ENCODE results near the gene ELMO2.
A peak's percentile ranks its signal among the peaks of the same experiment; 100 is the strongest.

The ELMO2 gene, protein sequence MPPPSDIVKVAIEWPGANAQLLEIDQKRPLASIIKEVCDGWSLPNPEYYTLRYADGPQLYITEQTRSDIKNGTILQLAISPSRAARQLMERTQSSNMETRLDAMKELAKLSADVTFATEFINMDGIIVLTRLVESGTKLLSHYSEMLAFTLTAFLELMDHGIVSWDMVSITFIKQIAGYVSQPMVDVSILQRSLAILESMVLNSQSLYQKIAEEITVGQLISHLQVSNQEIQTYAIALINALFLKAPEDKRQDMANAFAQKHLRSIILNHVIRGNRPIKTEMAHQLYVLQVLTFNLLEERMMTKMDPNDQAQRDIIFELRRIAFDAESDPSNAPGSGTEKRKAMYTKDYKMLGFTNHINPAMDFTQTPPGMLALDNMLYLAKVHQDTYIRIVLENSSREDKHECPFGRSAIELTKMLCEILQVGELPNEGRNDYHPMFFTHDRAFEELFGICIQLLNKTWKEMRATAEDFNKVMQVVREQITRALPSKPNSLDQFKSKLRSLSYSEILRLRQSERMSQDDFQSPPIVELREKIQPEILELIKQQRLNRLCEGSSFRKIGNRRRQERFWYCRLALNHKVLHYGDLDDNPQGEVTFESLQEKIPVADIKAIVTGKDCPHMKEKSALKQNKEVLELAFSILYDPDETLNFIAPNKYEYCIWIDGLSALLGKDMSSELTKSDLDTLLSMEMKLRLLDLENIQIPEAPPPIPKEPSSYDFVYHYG
- total RNA-seq: 59.0 to 68.1 reads per million in 2 experiments

GRCh38 chr20:46406200-46406985, at the start of gene ELMO2:
Gene ELMO2 (minus strand): TSS chr20:46406615. CDS start chr20:46394482, 12,133 bp downstream.
- DNase-seq (ENCODE audit: low read depth): peak; percentile 95

- DNase-seq (ENCODE audit: low read depth): no peak
Measured at GRCh38 chr20:46455729-46456128, 49.3 kb upstream of the ELMO2 start.

DNA sequence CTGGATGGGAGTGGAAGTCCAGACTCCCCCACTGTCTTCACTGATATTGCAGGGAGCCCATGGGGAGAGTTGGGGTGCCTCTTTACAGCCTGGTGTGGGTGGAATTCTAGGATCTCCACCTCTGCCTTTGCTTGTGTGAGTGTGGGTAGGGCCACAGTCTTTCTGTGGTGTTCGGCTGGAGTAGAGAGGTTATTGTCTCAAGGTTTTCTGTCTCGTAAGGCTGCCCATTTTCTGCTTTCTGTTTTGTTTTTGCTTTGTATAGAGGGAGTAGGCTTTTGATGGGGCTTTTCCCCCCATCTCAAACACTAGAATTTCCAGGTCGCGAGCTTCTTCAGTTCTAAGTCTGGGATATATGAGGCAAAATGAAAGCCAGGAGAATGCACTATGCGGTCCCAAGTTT, 40.4 kb upstream of the ELMO2 start:
- DNase-seq (ENCODE audit: low read depth): no peak

- no peak for DNase-seq (ENCODE audit: low read depth)
Measured at GRCh38 chr20:46439837-46440236, 33.4 kb upstream of the ELMO2 start.

GRCh38 chr20:46438156-46438750, 31.8 kb upstream of the ELMO2 start:
- peak; percentile 3 for DNase-seq (ENCODE audit: low read depth)

GRCh38 chr20:46435146-46435545, 28.7 kb upstream of the ELMO2 start:
- no peak for DNase-seq (ENCODE audit: low read depth)

DNA sequence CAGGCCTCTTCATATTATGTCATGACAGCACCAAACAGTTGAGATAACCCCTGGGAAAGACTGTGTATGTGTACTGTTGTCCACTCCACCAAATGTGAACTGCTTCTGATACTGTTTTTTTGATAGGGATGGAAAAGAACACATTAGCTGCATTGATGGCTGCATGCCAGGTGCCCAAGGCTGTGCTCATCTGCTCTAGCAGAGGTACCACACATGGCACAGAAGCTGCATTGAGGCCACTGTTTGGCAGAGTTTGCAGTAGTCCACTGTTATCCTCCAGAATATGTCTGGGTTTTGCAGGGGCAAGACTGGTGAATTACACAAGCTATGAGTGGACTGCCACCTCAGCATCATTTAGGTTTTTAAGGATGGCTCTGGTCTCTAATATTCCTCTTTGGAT, 28.2 kb upstream of the ELMO2 start:
- DNase-seq (ENCODE audit: low read depth): no peak

GRCh38 chr20:46433051-46433450, 26.6 kb upstream of the ELMO2 start:
- DNase-seq (ENCODE audit: low read depth): no peak

- no peak for DNase-seq (ENCODE audit: low read depth)
Measured at GRCh38 chr20:46430921-46431712, 24.7 kb upstream of the ELMO2 start.

DNA sequence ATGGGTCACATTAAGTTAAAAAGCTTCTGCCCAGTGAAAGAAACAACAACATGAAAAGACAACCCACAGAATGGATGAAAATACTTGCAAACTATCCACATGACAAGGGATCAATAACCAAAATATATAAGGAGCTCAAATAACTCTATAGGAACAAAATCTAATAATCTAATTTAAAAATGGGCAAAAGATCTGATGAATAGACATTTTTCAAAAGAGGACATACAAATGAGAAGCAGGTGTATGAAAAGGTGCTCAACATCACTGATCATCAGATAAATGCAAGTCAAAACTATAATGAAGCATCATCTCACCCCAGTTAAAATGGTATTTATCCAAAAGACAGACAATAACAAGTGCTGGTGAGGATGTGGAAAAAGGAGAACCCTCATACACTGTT, 21.0 kb upstream of the ELMO2 start:
- DNase-seq (ENCODE audit: low read depth): no peak

GRCh38 chr20:46423882-46424482, 17.6 kb upstream of the ELMO2 start:
- no peak for DNase-seq (ENCODE audit: low read depth)

DNA sequence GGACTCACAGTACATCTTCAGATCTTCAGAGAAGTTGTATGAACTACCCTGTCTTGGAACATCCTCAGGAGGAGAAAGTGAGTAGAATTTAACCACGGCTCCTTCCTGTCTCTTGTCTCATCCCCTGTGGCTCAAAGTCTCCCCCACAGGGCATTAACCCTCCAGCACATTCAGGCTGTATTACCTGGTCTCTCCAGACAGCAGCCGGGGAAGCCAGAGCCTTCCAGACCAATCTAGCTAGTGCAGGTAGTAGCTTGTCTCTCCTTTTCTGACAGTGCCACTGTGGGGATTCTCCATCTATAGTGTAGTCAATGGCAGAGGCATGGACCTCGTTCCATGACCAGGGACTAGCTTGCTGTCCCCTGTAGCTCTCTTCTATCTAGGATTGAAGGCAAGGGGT, 16.9 kb upstream of the ELMO2 start:
- no peak for DNase-seq (ENCODE audit: low read depth)

- DNase-seq (ENCODE audit: low read depth): no peak
Measured at GRCh38 chr20:46420878-46421277, 14.5 kb upstream of the ELMO2 start.

GRCh38 chr20:46419882-46420281, 13.5 kb upstream of the ELMO2 start:
- no peak for DNase-seq (ENCODE audit: low read depth)

- no peak for DNase-seq (ENCODE audit: low read depth)
Measured at GRCh38 chr20:46416839-46417238, 10.4 kb upstream of the ELMO2 start.

- DNase-seq (ENCODE audit: low read depth): no peak
Measured at GRCh38 chr20:46416421-46416820, 10.0 kb upstream of the ELMO2 start.

GRCh38 chr20:46415773-46416172, 9.4 kb upstream of the ELMO2 start:
- DNase-seq (ENCODE audit: low read depth): no peak

DNA sequence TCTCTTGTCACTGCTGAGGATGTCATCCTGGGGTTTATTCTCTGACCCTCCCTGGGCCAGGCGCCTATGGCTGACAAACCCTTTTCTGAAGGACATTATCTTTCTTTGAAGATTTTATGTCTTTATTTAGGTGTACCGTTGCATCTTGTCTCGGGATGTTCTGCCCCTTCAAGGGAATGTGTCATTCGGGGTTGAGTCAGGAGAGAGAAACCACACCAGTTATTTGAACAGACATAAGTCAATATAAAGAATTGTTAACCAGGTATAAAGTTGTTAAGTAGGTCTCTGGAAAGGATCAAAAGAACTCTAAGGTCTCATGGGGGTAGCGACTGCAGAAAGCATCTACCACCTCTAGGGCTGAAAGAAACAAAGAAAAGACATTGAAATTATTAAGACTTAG, 8.2 kb upstream of the ELMO2 start:
- no peak for DNase-seq (ENCODE audit: low read depth)

DNA sequence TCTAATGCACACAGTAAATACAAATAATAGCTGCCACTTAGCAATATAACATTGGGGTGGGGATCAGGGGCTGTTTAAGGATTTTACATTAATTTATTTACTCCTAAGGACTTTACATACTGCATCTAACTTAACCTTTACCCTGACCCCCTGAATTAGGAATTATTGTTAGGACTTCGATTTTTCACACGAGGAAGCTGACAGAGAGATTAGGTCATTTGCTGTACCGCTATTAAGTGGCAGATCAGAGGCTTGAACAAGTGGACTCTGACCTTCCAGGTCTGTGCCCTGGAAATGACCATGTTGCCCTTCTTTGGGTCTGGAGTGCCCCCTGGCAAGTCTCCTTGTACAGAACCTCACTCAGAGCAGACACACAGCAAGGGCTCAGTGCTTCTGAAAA, 5.2 kb upstream of the ELMO2 start:
- DNase-seq (ENCODE audit: low read depth): no peak

GRCh38 chr20:46408281-46408731, 1.9 kb upstream of the ELMO2 start:
- no peak for DNase-seq (ENCODE audit: low read depth)

- no peak for DNase-seq (ENCODE audit: low read depth)
Measured at GRCh38 chr20:46407671-46407996, 1.2 kb upstream of the ELMO2 start.
